IPS-11a (cell line): ENCODE measurements around the gene SCT.

Source experiments
- H3K4me3 ChIP-seq: one replicate; pipeline ENCODE4 v1.5.1; 2013; ENCODE audit warnings: low read depth, low read length, control low read depth

The SCT gene

DNA sequence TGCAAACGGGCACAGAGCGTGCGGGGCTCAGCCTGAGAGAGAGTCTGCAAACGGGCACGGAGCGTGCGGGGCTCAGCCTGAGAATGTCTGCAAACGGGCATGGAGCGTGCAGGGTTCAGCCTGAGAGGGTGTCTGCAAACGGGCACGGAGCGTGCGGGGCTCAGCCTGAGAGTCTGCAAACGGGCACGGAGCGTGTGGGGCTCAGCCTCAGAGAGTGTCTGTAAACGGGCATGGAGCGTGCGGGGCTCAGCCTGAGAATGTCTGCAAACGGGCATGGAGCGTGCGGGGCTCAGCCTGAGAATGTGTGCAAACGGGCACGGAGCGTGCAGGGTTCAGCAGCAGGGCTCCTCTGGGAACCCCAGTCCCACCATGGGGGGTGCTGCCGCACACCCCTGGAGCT, 37.2 kb downstream of the SCT start:
- H3K4me3 ChIP-seq = no peak overlapping the region

DNA sequence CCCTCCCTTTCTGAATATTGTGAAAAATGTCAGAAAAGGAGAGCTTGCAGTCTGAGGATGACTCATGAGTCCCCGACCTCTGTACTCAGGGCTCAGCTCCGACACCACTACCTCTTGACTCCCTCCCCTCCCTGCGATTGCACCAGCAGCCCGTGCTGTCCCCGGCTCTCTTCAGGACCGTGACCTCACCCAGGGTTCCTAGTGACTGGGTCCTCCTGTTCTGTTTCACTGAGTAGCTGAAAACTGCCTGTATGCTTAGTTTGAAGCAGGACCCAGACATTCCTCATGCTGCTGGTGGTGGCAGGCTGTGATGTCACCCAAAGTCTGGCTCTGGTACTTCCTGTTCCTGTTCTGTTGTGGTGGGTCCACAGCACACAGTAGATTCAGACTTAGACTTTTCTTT, 39.0 kb downstream of the SCT start:
- no peak overlapping the region for H3K4me3 ChIP-seq

DNA sequence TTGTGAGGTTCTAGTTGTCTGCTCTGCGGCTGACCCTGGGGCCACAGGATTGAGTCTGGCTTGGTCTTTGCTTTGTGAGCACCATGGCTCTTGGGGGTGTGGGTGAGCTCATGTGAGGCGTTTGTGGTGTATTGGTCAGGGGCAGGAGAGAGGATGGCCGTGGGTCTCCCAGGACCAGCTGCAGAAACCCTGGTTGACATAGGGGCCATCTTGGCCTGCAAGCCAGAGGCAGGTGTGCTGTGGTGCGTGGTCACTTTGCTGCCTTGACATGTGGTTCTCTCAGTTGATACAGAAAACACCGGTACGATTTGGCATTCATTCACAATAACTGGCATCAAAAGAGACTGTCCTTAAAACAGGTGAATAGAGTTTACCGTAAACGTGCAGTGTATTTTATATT, 39.4 kb downstream of the SCT start:
- no peak overlapping the region for H3K4me3 ChIP-seq

DNA sequence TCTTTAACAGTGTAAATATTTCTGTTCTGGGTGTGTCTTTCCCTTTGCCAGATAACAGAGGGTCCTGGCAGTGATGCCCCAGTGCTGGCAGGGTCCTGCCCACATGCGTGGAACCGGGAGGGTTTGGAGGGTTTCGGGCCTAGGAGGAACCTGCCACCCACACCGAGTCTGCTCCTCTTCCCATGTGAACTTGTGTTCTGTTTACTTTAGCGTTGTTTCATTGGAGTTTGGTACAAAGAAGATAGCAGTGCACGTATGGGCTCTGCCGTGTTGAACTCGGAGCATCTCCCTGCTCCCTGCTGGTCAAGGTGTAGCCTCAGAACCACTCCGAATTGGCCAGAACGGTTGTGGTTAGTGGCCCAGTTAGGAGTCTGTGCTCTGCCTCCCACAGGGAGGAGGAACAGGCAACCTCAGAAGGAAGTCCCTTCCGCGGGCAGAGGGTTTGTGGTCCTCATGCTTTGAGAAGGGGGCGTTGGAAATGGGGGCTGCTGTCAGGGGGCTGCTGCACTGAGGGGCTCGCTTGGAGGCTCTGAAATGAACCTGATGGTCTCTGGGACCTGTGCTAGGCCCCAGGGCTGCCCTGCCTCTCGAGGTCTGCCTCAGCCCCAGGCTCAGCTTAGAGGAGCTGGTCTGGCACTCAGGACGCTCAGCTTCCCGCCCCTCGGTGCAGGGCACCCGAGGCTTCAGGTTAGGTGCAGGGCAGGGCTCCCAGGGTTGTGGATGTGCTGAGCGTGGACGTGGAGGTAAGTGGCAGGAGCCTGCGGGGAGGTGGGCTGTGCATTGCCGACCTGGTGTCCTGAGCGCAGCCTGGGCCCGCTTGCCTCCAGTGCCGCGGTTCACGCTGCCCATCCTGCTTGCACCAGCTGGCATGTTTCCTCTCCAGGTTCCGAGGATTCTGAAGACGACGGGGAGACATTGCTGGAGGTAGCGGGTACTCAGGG, 40.3 kb downstream of the SCT start:
- no peak overlapping the region for H3K4me3 ChIP-seq

DNA sequence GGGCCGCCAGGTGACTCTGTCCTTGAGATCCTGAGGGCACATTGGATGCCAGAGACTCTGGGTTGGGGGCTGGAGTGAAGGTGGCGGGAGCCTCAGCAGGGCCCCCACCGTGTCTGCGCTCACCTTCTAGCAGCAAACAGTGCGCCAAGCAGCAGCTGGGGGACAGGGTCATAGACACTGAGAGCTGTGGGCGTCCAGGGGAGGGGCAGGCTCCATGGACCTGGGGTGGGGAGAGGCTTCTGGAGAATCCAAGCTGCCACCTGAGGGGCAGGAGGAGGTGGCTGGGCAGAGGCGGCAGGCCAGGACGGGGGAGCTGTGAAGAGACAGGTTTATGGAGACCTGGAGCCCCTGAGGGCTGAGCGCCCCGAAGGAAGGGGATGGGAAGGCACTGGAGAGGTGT, 42.7 kb downstream of the SCT start:
- H3K4me3 ChIP-seq = no peak overlapping the region

DNA sequence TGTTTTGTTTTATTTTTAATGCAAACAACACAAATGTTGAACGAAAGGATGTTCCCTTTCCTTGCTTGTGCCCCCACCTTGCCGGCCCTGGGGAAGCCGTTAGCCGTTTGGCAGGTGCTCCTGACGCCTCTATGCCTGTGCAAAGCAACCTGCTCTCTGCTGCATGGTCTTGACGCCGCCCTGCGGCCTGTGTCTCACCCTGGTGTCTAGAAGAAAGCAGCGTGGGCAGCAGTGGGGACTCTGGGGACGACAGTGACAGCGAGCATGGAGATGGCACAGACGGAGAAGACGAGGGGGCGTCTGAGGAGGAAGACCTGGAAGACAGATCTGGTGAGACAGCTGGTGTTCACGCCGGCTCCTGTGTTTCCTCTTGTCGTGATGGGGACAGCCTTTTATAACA, 45.2 kb downstream of the SCT start:
- H3K4me3 ChIP-seq = no peak overlapping the region

DNA sequence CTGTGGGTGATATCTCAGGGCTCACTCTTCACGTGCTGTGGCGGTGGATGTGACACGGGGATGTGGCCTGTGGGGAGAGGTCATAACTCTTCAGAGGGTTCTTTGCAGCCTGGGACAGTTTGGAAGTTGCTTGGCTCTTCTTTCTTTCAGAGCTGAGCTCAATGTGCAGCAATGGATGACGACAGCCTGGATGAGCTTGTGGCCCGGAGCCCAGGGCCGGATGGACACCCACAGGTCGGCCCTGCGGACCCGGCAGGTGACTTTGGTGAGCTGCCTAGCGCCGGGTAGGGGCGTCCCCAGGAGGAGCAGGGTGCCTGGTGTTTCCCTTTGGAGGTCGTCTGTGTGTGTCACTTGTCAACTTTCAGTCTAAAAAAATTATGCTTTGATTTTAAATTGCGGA, 45.6 kb downstream of the SCT start:
- H3K4me3 ChIP-seq = no peak overlapping the region

DNA sequence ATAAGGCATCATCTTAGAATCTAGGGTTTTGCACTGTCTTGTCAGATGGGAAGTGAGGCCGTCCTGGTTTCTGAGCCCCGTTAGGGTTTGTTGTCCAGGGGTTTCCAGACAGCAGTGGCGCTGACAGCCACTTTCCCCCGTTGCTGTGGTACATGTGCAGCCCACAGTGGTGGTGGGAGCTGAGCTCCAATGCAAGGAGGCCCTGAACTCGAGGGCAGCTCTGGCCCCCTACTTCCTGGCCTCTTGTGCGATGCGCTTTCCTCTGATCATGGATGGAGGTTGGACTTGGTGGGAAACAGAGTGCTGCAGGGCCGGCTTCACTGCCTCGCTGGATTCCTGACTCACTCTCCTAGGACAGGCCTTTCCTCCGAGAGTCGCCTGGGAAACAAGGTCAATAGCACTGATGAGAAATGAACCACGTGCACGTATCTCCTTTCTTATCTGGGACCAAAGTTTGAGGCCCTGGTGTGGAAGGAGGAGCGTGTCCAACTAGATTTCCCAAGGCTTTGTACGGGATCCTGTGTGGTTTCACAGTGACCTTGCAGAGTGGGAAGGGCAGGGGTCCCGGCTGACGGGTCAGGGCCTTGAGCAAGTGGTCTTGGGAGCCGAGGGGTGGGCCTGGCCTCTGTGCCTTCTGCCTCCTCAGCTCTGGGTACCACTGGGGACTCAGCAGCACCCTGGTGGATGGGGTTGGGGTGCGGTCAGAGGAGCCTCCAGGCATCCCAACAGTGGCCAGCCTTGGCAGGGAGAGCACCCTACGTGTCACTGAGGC, 47.0 kb downstream of the SCT start:
- no peak overlapping the region for H3K4me3 ChIP-seq

DNA sequence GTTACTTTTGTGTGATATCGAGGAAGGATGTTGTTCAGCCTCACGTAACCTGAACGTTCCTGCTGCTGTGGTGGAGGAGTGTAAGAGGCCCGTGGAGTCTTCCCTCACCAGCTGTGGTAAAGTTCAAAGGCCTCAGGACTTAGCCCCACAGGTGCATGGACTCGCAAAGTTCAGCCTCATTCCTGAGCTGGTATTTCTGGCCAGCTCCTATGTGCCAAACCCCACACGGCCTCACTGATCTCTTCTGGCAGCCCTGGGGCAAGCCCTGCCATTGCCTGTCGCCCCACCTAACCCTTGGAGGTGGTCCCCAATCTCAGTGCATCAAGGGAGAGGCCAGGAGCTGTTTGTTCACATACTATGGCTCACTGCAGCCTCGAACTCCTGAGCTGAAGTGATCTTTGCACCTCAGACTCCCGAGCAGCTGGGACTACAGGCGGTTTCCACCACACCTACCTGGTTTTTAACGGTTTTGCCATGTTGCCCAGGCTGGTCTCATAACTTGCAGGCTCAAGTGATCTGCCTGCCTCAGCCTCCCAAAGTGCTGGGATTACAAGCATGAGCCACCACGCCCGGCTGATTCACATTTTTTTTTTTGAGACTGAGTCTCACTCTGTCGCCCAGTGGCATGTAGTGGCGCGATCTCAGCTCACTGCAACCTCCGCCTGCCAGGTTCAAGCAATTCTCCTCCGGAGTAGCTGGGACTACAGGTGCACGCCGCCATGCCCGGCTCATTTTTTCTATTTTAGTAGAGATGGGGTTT, 48.5 kb downstream of the SCT start:
- no peak overlapping the region for H3K4me3 ChIP-seq

DNA sequence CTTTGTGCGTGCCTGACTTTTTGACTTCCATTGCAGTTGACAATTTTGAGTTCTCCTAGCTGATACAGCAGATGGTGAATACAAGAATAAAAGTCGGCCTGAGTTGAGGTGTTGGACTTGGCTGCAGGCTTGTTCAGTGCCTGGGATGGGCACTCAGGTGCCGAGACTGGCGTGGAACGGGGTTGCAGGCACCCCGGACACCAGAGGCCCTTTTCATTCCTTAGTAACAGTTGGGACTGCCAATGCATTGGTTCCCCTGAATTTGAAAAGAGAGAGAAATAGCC, 49.4 kb downstream of the SCT start:
- peak overlapping the region; percentile 93 for H3K4me3 ChIP-seq

DNA sequence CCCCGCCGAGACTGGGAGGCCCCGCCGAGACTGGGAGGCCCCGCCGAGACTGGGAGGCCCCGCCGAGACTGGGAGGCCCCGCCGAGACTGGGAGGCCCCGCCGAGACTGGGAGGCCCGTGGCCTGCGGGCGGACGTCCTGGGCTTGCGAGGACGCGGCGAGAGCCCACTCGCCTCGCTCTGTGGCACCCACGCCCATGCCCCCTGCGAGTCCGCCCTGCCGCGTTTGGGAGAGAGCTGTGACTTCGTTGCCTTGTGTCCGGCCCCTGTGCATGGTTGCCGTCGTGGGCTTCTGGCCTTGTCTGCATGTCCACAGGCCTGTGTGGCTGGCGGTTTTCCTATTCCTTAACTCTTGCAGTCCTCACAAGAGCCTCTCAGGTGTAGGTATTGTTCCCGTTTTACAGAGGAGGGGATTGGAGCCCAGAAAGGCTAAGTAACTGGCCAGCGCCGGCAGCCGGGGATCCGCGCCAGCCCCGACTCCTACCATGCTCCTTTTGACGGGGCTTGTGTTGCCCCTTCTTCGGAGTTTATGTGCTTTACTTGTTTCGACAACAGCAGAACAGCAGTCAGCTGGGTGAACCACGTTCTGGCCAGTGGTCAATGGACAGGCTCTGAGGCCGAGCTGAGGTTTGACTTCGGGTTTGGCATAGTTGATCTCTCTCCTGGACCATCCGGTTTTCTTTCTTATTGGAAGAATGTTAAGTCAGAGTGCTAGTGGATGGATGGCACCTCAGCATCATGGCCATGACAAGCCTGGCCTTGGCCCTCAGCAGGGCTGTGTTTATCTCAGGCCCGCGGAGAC, 50.0 kb downstream of the SCT start:
- peak overlapping the region; percentile 93 for H3K4me3 ChIP-seq
